AG04450 (cell line): Measurements from ENCODE around the gene SYNPR. TPM values are rescaled to one million over a fixed set of nuclear protein-coding genes. Genes with fewer than 3 reads are reported as not detected.
A peak's percentile ranks its signal among the peaks of the same experiment; 100 is the strongest.

Experiments
- CTCF ChIA-PET: fragments of 300-600, 350-600 bp; formaldehyde crosslinking; extraction: SDS; loops from one replicate; lab custom pipeline; 2022; ENCODE audit warnings: antibody characterized with exemption, inconsistent platforms; lab: Charles Lee
- POLR2A ChIA-PET: fragments of 350-600 bp; formaldehyde crosslinking; extraction: SDS; loops from one replicate; lab custom pipeline; 2021; ENCODE audit warnings: antibody characterized with exemption, inconsistent platforms; lab: Yijun Ruan, JAX
- DNase-seq: peaks from one replicate; pipeline ENCODE4 v3.0.0-alpha.2; 2011; ENCODE audit warnings: low read depth, low spot score
- H3K27ac ChIP-seq: one replicate; pipeline ENCODE4 v1.5.1; 2012; ENCODE audit warnings: low read depth, low read length, control low read depth
- H3K27me3 ChIP-seq: one replicate; pipeline ENCODE4 v1.6.0; 2012; ENCODE audit warnings: low read length; ENCODE audit not compliant: control insufficient read depth, insufficient read depth
- H3K4me3 ChIP-seq: 2 replicates; pipeline ENCODE4 v1.5.1; 2011; ENCODE audit warnings: mild to moderate bottlenecking, low read depth, low read length, control low read depth
- H3K9me3 ChIP-seq: 2 replicates; pipeline ENCODE4 v1.5.1; 2012; ENCODE audit warnings: low read length; ENCODE audit not compliant: control insufficient read depth, insufficient read depth
- CTCF ChIP-seq: IDR thresholded peaks from 2 replicates; pipeline ENCODE4 v1.5.1; 2011; ENCODE audit warnings: low read depth, low read length, control low read depth, inconsistent platforms
- polyA plus RNA-seq: library from polyadenylated mRNA; depleted of rRNA; stranded (reverse); fragments of >200 nt; gene quantifications from 2 replicates; pipeline ENCODE4 v1.2.3, GENCODE V29; 2011

SYNPR gene
- polyA plus RNA-seq, 1 experiment, result not detected

GRCh38 chr3:63232764-63233396, 45.2 kb upstream of the SYNPR start:
- no peak for DNase-seq
- Histone ChIP-seq H3K27ac (no peak overlapping the region), H3K9me3 (no peaks in the 10 kb centered on the region), H3K4me3 (no peak overlapping the region), H3K27me3 (no peaks in the 10 kb centered on the region)
- ChIA-PET POLR2A (no interaction called here), CTCF (interaction anchor here (0.5 to 2.0 kb wide), 6 partner anchors 75 to 1683 kb away, joined by 3 to 10 read pairs (median 5); no protein-coding TSS in a partner anchor)
- TF ChIP-seq CTCF, result peak; percentile 39

- no peak overlapping the region for H3K27ac ChIP-seq
- no peak overlapping the region for H3K4me3 ChIP-seq
- DNase-seq, result no peak
- no peaks in the 10 kb centered on the region for H3K27me3 ChIP-seq
- no peaks in the 10 kb centered on the region for H3K9me3 ChIP-seq
- no peak for TF ChIP-seq CTCF
- ChIA-PET POLR2A (no interaction called here), CTCF (no interaction called here)
Measured at GRCh38 chr3:63240381-63240902, 37.7 kb upstream of the SYNPR start.

GRCh38 chr3:63242124-63242523, 36.0 kb upstream of the SYNPR start:
- Histone ChIP-seq H3K27me3 (no peaks in the 10 kb centered on the region), H3K4me3 (no peak overlapping the region), H3K9me3 (no peaks in the 10 kb centered on the region), H3K27ac (no peak overlapping the region)
- CTCF ChIA-PET, result no interaction called here
- POLR2A ChIA-PET, result no interaction called here
- DNase-seq, result no peak
- TF ChIP-seq CTCF, result no peak

- no peaks in the 10 kb centered on the region for H3K27me3 ChIP-seq
- no peak overlapping the region for H3K27ac ChIP-seq
- H3K9me3 ChIP-seq, result no peaks in the 10 kb centered on the region
- no peak for DNase-seq
- ChIA-PET CTCF (no interaction called here), POLR2A (no interaction called here)
- no peak overlapping the region for H3K4me3 ChIP-seq
- TF ChIP-seq CTCF, result no peak
Measured at GRCh38 chr3:63244486-63244885, 33.6 kb upstream of the SYNPR start.

- Histone ChIP-seq H3K9me3 (no peaks in the 10 kb centered on the region), H3K27ac (no peak overlapping the region), H3K27me3 (no peaks in the 10 kb centered on the region), H3K4me3 (no peak overlapping the region)
- ChIA-PET CTCF (interaction anchor here (1.0 kb wide), 1 partner anchor 623 kb away, joined by 3 read pairs; no protein-coding TSS in a partner anchor), POLR2A (no interaction called here)
- TF ChIP-seq CTCF, result no peak
- DNase-seq, result no peak
Measured at GRCh38 chr3:63245726-63246241, 32.3 kb upstream of the SYNPR start.
